HG03025 (cell line): ENCODE measurements around the gene ABCC1.
"Not testable (repeated sequence)": the region's sequence is repeated elsewhere in the genome, so short reads cannot be mapped to it uniquely, and the experiment has no call there.

Source experiments
- ATAC-seq: cut with Tn5 transposase; IDR thresholded peaks from one replicate; pipeline ENCODE4 v1.9.1; 2021; ENCODE audit warnings: mild to moderate bottlenecking, moderate library complexity; ENCODE audit not compliant: unreplicated experiment, low FRiP score

Gene ABCC1

GRCh38 chr16:16127469-16128116, 178.2 kb downstream of the ABCC1 start:
- no peak for ATAC-seq

GRCh38 chr16:16131204-16131603, 181.8 kb downstream of the ABCC1 start:
- no peak for ATAC-seq

- ATAC-seq = no peak
These were observed 182.2 kb downstream of the ABCC1 start for GRCh38 chr16:16131659-16132058.

DNA sequence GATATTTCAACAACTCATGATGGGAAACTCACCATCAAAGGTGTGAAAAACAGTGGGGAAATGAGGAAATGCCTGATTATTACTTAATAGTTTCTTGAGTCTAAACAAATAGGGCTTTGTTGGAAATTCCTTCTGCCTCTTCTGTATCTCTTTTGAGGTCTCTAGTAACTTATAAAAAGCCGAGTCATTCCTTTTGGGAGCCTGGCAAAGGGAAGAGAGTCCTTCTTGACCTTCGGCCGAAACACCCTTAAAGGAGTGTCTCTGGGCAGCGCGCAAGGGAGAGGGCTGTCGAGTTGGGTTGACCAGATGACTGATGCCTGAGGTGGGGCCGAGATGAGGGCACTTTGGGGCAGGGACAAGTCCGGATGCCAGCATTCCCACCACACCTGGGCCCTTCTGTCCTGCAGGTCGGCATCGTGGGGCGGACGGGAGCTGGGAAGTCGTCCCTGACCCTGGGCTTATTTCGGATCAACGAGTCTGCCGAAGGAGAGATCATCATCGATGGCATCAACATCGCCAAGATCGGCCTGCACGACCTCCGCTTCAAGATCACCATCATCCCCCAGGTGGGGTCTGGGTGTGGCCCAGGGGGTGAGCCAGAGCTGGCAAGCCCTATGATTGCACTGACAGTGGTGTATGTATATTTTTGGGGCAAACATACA, 184.7 kb downstream of the ABCC1 start:
- no peak for ATAC-seq

- no peak for ATAC-seq
These were observed 187.2 kb downstream of the ABCC1 start for GRCh38 chr16:16136588-16136987.

- ATAC-seq = no peak
These were observed 187.7 kb downstream of the ABCC1 start for GRCh38 chr16:16137110-16137509.

- no peak for ATAC-seq
These were observed 188.7 kb downstream of the ABCC1 start for GRCh38 chr16:16138034-16138635.

GRCh38 chr16:16139061-16139460, 189.6 kb downstream of the ABCC1 start:
- no peak for ATAC-seq

DNA sequence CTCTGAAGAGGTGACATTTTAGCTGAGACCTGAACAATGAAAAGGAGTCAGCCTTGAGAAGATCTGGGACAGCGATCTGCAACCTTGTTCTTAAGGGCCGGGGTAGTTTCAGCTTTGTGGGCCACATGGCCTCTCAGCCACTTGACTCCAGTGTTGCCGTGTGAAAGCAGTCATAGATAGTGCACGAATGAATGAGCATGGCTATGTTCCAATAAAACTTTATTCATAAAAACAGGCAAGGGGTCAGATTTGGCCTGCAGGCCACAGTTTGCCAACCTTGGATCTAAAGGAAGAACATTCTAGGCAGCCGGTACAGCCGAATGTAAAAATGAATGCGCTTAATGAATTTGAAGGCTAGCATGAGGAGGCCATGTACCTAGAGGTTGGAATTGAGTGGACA, 190.4 kb downstream of the ABCC1 start:
- no peak for ATAC-seq

DNA sequence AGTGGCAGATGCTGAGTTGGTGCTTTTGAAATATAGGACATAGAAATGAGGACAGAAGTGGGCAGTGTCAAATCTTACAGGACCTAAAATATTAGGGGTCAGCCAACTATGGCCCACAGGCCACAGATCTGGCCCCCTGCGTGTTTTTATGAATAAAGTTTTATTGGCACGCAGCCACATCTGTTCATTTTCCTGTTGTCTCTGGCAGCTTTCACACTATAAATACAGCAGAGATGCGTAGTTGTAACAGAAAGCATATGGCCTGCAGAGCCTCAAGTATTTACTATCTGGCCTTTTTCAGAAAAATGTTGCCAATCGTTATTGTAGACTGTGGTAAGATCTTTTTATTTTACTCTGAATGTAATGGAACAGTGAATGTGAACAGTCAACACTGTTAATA, 191.1 kb downstream of the ABCC1 start:
- no peak for ATAC-seq

- ATAC-seq = no peak
These were observed 191.7 kb downstream of the ABCC1 start for GRCh38 chr16:16141141-16141540.

- no peak for ATAC-seq
These were observed 192.5 kb downstream of the ABCC1 start for GRCh38 chr16:16141784-16142396.

DNA sequence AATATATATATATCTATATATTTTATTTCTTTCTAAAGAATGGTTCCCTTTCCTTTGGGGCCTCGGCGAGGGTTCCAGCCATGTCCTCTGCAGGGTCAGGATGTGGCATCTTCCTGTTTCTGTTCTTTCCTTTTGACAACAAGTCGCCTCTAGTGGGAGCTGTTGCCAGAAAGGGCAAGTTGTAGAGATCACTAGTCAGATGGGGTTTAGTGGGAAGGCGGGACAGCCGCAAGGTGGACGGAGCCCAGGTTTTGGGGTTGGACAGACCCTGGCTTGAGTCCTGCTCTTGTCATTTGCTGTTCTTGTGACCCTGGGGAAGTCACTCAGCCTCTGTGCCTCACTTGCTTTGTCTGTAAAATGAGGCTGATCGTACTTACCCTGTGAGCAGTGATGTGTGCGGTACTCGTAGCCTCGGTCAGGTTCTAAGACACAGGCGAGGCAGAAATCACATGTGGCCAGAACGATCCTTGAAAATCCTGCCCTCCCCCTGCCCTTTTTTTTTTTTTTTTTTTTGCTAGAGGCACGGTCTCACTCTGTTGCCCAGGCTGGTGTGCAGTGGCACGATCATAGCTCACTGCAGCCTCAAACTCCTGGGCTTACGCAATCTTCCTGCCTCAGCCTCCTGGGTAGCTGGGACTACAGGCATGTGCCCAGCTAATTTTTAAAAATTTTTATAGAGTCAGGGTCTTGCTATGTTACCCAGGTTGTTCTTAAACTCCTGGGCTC, 193.8 kb downstream of the ABCC1 start:
- no peak for ATAC-seq

- ATAC-seq = no peak
These were observed 194.5 kb downstream of the ABCC1 start for GRCh38 chr16:16143931-16144330.

GRCh38 chr16:16144416-16144815, 195.0 kb downstream of the ABCC1 start:
- ATAC-seq = no peak

DNA sequence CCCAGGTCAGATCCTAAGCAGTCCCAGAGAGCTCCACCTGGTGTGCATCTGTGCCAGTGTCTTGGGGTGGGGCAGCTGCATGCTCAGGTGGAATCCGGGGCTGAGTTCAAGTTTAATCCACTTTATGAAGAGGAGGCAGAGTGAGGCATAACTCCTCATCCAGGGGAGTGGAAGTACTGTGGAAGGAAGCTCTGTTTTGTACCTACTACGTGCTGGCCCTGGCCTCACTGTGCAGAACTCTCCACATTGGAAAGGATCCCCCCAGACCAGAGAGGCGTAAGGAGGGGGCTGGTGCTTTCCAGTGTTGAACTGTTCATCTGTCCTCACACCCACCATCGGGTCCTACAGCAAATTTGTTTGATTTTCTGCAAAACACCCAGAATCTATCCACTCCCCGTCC, 195.9 kb downstream of the ABCC1 start:
- ATAC-seq = no peak

- ATAC-seq = no peak
These were observed 197.2 kb downstream of the ABCC1 start for GRCh38 chr16:16146380-16147315.

DNA sequence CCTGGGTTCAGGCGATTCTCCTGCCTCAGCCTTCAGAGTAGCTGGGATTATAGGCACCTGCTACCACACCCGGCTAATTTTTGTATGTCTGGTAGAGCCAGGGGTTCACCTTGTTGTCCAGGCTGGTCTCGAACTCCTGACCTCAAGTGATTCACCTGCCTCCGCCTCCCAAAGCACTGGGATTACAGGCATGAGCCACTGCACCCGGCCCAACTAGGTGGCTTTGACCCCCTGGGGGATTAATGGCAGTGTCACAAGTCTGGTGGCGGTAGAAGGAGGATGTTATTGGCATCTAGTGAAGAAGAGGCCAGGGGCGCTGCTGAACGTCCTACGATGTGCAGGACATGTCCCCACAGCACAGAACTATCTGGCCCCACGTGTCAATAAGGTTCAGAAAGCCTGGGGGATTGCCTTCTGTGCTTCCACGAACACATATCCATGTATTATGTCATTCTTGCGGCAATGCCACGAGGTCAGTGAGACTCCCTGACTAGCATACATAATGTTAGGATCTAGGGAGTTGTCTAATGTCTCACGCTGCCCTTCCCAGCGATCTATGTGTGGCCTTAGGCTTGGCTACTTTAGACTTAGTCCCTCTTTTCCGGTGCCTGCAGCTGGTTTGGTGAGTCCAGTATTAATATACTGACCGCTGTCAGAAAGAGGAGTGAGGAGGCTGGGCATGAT, 198.0 kb downstream of the ABCC1 start:
- ATAC-seq = no peak

DNA sequence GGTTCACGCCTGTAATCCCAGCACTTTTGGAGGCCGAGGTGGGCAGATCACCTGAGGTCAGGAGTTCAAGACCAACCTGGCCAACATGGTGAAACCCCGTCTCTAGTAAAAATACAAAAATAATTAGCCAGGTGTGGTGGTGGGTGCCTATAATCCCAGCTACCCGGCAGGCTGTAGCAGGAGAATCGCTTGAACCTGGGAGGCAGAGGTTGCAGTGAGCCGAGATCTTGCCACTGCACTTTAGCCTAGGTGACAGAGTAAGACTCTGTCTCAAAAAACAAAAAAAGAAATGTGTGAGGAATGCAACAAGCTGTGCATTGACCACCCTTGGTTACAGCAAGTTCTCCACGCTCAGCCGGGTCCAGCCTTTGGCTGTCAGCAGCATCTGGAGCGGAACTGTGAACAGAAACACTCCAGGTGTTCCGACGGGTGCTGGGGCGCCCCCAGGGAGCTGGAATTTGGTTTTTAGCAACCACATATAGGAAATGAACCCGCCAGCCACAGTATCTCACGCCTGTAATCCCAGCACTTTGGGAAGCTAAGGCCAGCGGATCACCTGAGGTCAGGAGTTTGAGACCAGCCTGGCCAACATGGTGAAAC, 198.7 kb downstream of the ABCC1 start:
- not testable (repeated sequence) for ATAC-seq
